ENCODE data around the gene ZFY. TPM values are rescaled to one million over a fixed set of nuclear protein-coding genes. Genes with fewer than 3 reads are reported as not detected.

ZFY gene
- polyA plus RNA-seq, 1 donor (not counting 4 experiments of a cell fraction or from before 2014, with no cell fraction given): not detected

DNA sequence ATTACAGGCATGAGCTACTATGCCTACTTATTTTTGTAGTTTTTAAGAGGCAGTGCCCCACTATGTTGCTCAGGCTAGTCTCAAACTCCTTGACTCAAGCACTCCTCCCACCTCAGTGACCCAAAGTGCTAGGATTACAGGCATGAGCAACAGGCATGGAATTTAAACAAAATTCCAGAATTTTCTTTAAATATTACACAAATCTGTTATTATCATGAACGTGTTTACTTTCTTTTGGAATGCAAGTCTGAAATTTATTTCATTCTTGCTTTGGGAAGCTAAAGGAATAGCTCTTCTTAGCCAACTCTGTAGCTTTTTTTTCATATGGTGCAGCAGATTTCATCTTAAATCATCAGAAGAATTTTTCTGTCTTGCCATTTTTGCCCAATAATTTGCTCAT, 27.8 kb upstream of the ZFY start:
- no peak overlapping the region for H3K4me3 ChIP-seq (ENCODE audit: control insufficient read depth in 2 of 3, extremely low read depth in 1 of 3, insufficient read depth in 2 of 3, low read depth in 1 of 3, low read length in 3 of 3)
- H3K4me1 ChIP-seq (ENCODE audit: control insufficient read depth, extremely low read depth, insufficient read depth, low read length): no peaks in the 10 kb centered on the region
- TF ChIP-seq EZH2 (IDR thresholded peaks at IDR 0.05; ENCODE audit: low read length): no peak
- TF ChIP-seq, protein P1, sequence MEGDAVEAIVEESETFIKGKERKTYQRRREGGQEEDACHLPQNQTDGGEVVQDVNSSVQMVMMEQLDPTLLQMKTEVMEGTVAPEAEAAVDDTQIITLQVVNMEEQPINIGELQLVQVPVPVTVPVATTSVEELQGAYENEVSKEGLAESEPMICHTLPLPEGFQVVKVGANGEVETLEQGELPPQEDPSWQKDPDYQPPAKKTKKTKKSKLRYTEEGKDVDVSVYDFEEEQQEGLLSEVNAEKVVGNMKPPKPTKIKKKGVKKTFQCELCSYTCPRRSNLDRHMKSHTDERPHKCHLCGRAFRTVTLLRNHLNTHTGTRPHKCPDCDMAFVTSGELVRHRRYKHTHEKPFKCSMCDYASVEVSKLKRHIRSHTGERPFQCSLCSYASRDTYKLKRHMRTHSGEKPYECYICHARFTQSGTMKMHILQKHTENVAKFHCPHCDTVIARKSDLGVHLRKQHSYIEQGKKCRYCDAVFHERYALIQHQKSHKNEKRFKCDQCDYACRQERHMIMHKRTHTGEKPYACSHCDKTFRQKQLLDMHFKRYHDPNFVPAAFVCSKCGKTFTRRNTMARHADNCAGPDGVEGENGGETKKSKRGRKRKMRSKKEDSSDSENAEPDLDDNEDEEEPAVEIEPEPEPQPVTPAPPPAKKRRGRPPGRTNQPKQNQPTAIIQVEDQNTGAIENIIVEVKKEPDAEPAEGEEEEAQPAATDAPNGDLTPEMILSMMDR (optimal IDR thresholded peaks at IDR 0.05 in 1 of 3, IDR thresholded peaks at IDR 0.05 in 1 of 3, conservative IDR thresholded peaks at IDR 0.05 in 1 of 3; ENCODE audit: extremely low read depth in 1 of 3, insufficient read depth in 2 of 3, low read length in 3 of 3): no peak
- no peaks in the 10 kb centered on the region for H3K9me1 ChIP-seq (ENCODE audit: control insufficient read depth, extremely low read depth, insufficient read depth, low read length)
- no peak overlapping the region for H3K27ac ChIP-seq (ENCODE audit: control insufficient read depth, insufficient read depth, low read length)
- no peak for DNase-seq (ENCODE audit: low read depth, low spot score)
- no peak overlapping the region for H2AFZ ChIP-seq (ENCODE audit: control insufficient read depth, low read length)
- no peak overlapping the region for H3K4me2 ChIP-seq (ENCODE audit: control insufficient read depth, extremely low read depth, insufficient read depth, low read depth, low read length)
- no peaks in the 10 kb centered on the region for H3K27me3 ChIP-seq (ENCODE audit: control insufficient read depth, extremely low read depth, insufficient read depth, low read length)
- no peak for FAIRE-seq
- no peak overlapping the region for H3K9ac ChIP-seq (ENCODE audit: control insufficient read depth, extremely low read depth, insufficient read depth, low read length)
- dilution Hi-C loops (cut with MboI; ENCODE audit: extremely low pct_ligation_motif_present, low sequenced_read_pairs): no loop called here
- H3K79me2 ChIP-seq (ENCODE audit: control insufficient read depth, insufficient read depth, low read length): no peaks in the 10 kb centered on the region
- no peaks in the 10 kb centered on the region for H4K20me1 ChIP-seq (ENCODE audit: control insufficient read depth, extremely low read depth, insufficient read depth, low read length)
- no peaks in the 10 kb centered on the region for H3K9me3 ChIP-seq (ENCODE audit: control insufficient read depth, low read depth, low read length)
- H3K36me3 ChIP-seq (ENCODE audit: control insufficient read depth in 2 of 2, extremely low read depth in 1 of 2, insufficient read depth in 2 of 2, low read length in 2 of 2): no peaks in the 10 kb centered on the region

GRCh38 chrY:2913066-2913815, 21.9 kb upstream of the ZFY start:
- dilution Hi-C loops (cut with MboI; ENCODE audit: extremely low pct_ligation_motif_present, low sequenced_read_pairs): no loop called here

More at GRCh38 chrY:2913066-2913815, 21.9 kb upstream of the ZFY start:
- H3K36me3 ChIP-seq (ENCODE audit: control insufficient read depth in 2 of 2, extremely low read depth in 1 of 2, insufficient read depth in 2 of 2, low read length in 2 of 2): no peaks in the 10 kb centered on the region
- no peaks in the 10 kb centered on the region for H3K4me1 ChIP-seq (ENCODE audit: control insufficient read depth, extremely low read depth, insufficient read depth, low read length)
- FAIRE-seq (no peak), DNase-seq (ENCODE audit: low read depth, low spot score) (no peak)
- H2AFZ ChIP-seq (ENCODE audit: control insufficient read depth, low read length): no peak overlapping the region
- no peak overlapping the region for H3K4me2 ChIP-seq (ENCODE audit: control insufficient read depth, extremely low read depth, insufficient read depth, low read depth, low read length)
- H3K9me3 ChIP-seq (ENCODE audit: control insufficient read depth, low read depth, low read length): no peaks in the 10 kb centered on the region
- TF ChIP-seq, protein P1 (optimal IDR thresholded peaks at IDR 0.05 in 1 of 3, IDR thresholded peaks at IDR 0.05 in 1 of 3, conservative IDR thresholded peaks at IDR 0.05 in 1 of 3; ENCODE audit: extremely low read depth in 1 of 3, insufficient read depth in 2 of 3, low read length in 3 of 3): no peak
- no peak for TF ChIP-seq EZH2 (IDR thresholded peaks at IDR 0.05; ENCODE audit: low read length)
- H3K79me2 ChIP-seq (ENCODE audit: control insufficient read depth, insufficient read depth, low read length): no peaks in the 10 kb centered on the region
- H3K9me1 ChIP-seq (ENCODE audit: control insufficient read depth, extremely low read depth, insufficient read depth, low read length): no peaks in the 10 kb centered on the region
- H3K27me3 ChIP-seq (ENCODE audit: control insufficient read depth, extremely low read depth, insufficient read depth, low read length): no peaks in the 10 kb centered on the region
- no peaks in the 10 kb centered on the region for H4K20me1 ChIP-seq (ENCODE audit: control insufficient read depth, extremely low read depth, insufficient read depth, low read length)
- H3K9ac ChIP-seq (ENCODE audit: control insufficient read depth, extremely low read depth, insufficient read depth, low read length): no peak overlapping the region
- H3K4me3 ChIP-seq (ENCODE audit: control insufficient read depth in 2 of 3, extremely low read depth in 1 of 3, insufficient read depth in 2 of 3, low read depth in 1 of 3, low read length in 3 of 3): no peak overlapping the region
- H3K27ac ChIP-seq (ENCODE audit: control insufficient read depth, insufficient read depth, low read length): no peak overlapping the region

All from keratinocyte (primary cell).